AG04449 (cell line): Measurements from ENCODE around the gene MASP2.
"Not testable (repeated sequence)": the region's sequence is repeated elsewhere in the genome, so short reads cannot be mapped to it uniquely, and the experiment has no call there.

Experiments
- CTCF ChIA-PET: fragments of 350-600 bp; formaldehyde crosslinking; extraction: SDS; loops from one replicate; lab custom pipeline; 2021; ENCODE audit warnings: antibody characterized with exemption; lab: Yijun Ruan, JAX
- POLR2A ChIA-PET: fragments of 400-600, 350-600 bp; formaldehyde crosslinking; extraction: SDS; loops from one replicate; lab custom pipeline; 2020; ENCODE audit warnings: antibody characterized with exemption, inconsistent platforms; lab: Yijun Ruan, JAX
- DNase-seq: peaks from one replicate; pipeline ENCODE4 v3.0.0-alpha.2; 2010; ENCODE audit warnings: low read depth, low spot score
- H3K4me3 ChIP-seq: 2 replicates; pipeline ENCODE4 v1.5.1; 2011; ENCODE audit warnings: low read depth, mild to moderate bottlenecking, control low read depth, low read length
- CTCF ChIP-seq: IDR thresholded peaks from one replicate; pipeline ENCODE4 v1.5.1; 2011; ENCODE audit warnings: mild to moderate bottlenecking, moderate library complexity, low read length, control low read depth, inconsistent platforms; ENCODE audit not compliant: insufficient read depth; ENCODE audit errors: missing control alignments

MASP2 gene

DNA sequence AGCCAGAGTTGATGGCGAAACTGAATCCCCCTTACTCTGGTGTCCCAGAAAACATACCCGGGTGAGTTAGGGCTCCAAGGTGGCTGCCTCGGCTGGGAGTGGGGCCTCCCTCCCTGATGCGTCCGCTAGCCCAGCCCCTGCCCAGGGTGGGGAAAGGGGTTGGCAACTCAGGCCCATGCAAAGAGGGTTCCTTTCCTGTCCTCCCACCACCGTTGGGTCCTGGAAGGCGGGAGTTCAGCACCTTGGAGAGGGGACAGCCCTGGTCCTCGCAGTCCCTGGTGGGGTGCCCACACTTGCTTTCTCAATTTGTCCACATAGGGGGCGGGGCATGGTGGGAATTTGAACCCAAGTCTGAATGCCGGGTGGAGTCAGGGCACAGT lies 6.7 kb upstream of the MASP2 start:
- ChIA-PET POLR2A (interaction anchor here (0.7 to 1.1 kb wide), 2 partner anchors 22 to 28 kb away, joined by 3 read pairs; no protein-coding TSS in a partner anchor), CTCF (interaction anchor here (13.9 kb wide), 1 partner anchor 15 kb away, joined by 161 read pairs; no protein-coding TSS in a partner anchor)
- H3K4me3 ChIP-seq = no peak overlapping the region
- DNase-seq = no peak
- TF ChIP-seq CTCF = no peak

- TF ChIP-seq CTCF = no peak
- POLR2A ChIA-PET = interaction anchor here (0.7 to 1.1 kb wide), 2 partner anchors 21 to 28 kb away, joined by 3 read pairs; no protein-coding TSS in a partner anchor
- CTCF ChIA-PET = interaction anchor here (1.0 to 13.9 kb wide), 3 partner anchors 7 to 558 kb away, joined by 3 to 161 read pairs (median 3); no protein-coding TSS in a partner anchor
These were observed 6.1 kb upstream of the MASP2 start for GRCh38 chr1:11052839-11053757.

DNA sequence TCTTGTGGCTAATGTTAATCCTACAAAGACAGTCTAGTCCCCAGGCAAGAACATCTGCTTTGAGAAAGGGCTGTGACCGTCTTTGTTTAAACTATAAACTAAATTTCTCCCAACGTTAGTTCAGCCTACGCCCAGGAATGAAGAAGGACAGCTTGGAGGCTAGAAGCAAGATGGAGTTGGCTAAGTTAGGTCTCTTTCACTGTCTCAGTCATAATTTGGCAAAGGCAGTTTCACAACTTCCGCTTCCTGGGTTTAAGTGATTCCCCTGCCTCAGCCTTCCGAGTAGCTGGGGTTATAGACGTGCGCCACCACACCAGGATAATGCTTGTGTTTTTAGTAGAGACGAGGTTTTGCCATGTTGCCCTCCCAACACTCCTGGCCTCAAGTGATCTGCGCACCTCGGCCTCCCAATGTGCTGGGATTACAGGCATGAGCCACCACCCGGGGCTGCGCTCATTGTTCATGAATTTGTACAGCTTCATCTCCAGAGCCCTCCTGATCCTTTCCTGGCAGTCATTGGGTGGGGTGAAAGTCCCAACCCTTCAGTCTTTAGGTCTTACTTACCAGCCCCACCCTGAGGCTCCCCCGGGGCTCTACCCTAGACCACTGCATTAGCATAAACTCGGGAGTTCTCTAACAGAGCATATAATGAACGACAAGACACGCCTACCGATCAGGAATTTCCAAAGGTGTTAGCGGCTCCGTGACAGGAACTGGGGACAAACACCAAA lies 4.9 kb upstream of the MASP2 start:
- DNase-seq = no peak
- ChIA-PET CTCF (interaction anchor here (1.0 to 13.9 kb wide), 4 partner anchors 8 to 594 kb away, joined by 3 to 161 read pairs (median 4); no protein-coding TSS in a partner anchor), POLR2A (interaction anchor here (0.9 to 1.2 kb wide), 3 partner anchors 8 to 14 kb away, joined by 3 to 5 read pairs (median 4); partner anchors contain the start of gene SRM)
- no peak for TF ChIP-seq CTCF
- H3K4me3 ChIP-seq = no peak overlapping the region

More at GRCh38 chr1:11052839-11053757, 6.1 kb upstream of the MASP2 start:
- H3K4me3 ChIP-seq = no peak overlapping the region
- DNase-seq = no peak

DNA sequence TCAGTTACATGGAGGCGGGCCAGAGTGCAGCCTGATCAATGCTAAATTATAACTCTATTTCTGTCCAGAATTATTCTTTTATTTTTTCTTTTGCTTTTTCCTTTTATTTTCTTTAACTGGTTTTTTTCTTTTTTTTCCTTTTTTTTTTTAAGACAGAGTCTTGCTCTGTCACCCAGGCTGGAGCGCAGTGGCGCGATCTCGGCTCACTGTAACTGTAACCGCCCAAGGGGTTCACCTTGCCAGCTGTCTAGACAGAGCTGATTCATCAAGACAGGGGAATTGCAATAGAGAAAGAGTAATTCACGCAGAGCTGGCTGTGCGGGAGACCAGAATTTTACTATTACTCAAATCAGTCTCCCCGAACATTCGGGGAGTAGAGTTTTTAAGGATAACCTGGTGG lies 4.1 kb upstream of the MASP2 start:
- H3K4me3 ChIP-seq, DNase-seq: not testable (repeated sequence)
- CTCF ChIA-PET = interaction anchor here (1.2 to 13.9 kb wide), 3 partner anchors 13 to 595 kb away, joined by 3 to 161 read pairs (median 4); no protein-coding TSS in a partner anchor
- POLR2A ChIA-PET = interaction anchor here (0.9 to 1.2 kb wide), 3 partner anchors 9 to 13 kb away, joined by 3 to 5 read pairs (median 4); partner anchors contain the start of gene SRM

GRCh38 chr1:11046270-11046566 lies 821 bp downstream of the MASP2 start:
- ChIA-PET CTCF (interaction anchor here (13.9 kb wide), 1 partner anchor 8 kb away, joined by 161 read pairs; no protein-coding TSS in a partner anchor), POLR2A (no interaction called here)
- DNase-seq = no peak
- TF ChIP-seq CTCF = no peak
- H3K4me3 ChIP-seq = no peak overlapping the region

DNA sequence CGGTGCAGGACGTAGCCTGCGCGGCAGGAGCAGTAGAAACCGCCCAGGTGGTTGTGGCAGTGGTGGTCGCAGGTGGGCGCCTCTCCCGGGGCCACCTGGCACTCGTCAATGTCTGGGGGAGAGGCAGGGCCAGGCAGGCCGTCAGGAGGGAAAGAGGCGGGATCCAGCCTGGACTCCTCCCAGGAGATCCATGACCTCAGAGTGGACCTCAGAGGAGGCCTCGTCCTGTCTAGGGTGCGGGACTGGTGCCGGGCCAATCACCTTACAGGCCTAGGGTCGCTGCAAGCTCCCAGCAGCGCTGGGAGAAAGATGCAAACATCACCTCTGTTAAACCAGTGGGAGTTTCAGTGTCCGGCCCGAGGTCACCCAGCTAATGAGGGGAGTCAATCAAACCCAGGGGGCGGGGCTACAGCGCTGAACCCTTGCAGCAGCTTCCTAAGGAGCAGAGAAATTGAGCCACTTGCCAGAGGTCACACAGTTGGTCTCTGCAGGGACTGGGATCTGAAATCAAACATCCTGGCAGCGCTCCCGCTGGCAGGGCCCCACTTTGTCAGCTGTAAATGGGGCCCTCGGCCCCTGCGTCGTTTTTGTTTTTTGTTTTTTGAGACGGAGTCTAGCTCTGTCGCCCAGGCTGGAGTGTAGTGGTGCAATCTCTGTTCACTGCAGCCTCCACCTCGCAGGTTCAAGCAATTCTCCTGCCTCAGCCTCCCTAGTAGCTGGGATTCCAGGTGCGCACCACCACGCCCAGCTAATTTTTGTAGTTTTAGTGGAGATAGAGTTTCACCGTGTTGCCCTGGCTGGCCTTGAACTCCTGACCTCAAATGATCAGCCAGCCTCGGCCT lies 1.4 kb downstream of the MASP2 start:
- no peak for TF ChIP-seq CTCF
- CTCF ChIA-PET = interaction anchor here (13.9 kb wide), 1 partner anchor 7 kb away, joined by 161 read pairs; no protein-coding TSS in a partner anchor
- H3K4me3 ChIP-seq = no peak overlapping the region
- POLR2A ChIA-PET = no interaction called here
- DNase-seq = no peak
